PC-9 (cell line): Measurements from ENCODE around the gene TMEM235. TPM values are rescaled to one million over a fixed set of nuclear protein-coding genes. Genes with fewer than 3 reads are reported as not detected.

ENCODE experiments used
- BruUV-seq: library from RNA; stranded (reverse); fragments of 400-500 nt; replicated peaks from 2 replicates; lab custom pipeline; 2021; lab: Mats Ljungman, UMichigan
- CTCF ChIA-PET: fragments of 300-600 bp; sonication (Branson Sonifier 250); formaldehyde crosslinking; loops from one replicate; lab custom pipeline; 2022; ENCODE audit warnings: antibody characterized with exemption; lab: Charles Lee
- POLR2A ChIA-PET: fragments of 300-600 bp; sonication (Branson Sonifier 250); formaldehyde crosslinking; loops from one replicate; lab custom pipeline; 2022; ENCODE audit warnings: antibody characterized with exemption; ENCODE audit not compliant: unreplicated experiment; lab: Charles Lee
- DNase-seq, 2 experiments: peaks; one replicate each; pipeline versions ENCODE4 v3.0.0 to v3.0.0-alpha.2; 2015 to 2022; ENCODE audit warnings: mixed read lengths in 1 of 2
- H2AFZ ChIP-seq: fragments of 200-600 bp; sonication (generic); 2 replicates; pipeline ENCODE4 v1.8.1; 2017; ENCODE audit warnings: antibody characterized with exemption
- H3F3A ChIP-seq: fragments of 200-600 bp; sonication (generic); 2 replicates; pipeline ENCODE4 v1.8.1; 2017; ENCODE audit warnings: antibody characterized with exemption, mild to moderate bottlenecking, low read depth; ENCODE audit not compliant: insufficient read depth
- H3K27ac ChIP-seq: fragments of 200-600 bp; sonication (generic); 2 replicates; pipeline ENCODE4 v1.6.1; 2016; ENCODE audit warnings: mixed run types
- H3K27me3 ChIP-seq: fragments of 200-600 bp; sonication (generic); 2 replicates; pipeline ENCODE4 v1.6.1; 2016; ENCODE audit warnings: low read depth, mixed run types; ENCODE audit not compliant: insufficient read depth
- H3K36me3 ChIP-seq: fragments of 200-600 bp; sonication (generic); 2 replicates; pipeline ENCODE4 v1.6.1; 2016; ENCODE audit warnings: low read depth, mixed run types
- H3K4me1 ChIP-seq: fragments of 200-600 bp; sonication (generic); replicated peaks from 2 replicates; pipeline ENCODE4 v1.6.1; 2016; ENCODE audit warnings: mixed run types; ENCODE audit not compliant: insufficient read depth
- H3K4me2 ChIP-seq: fragments of 200-600 bp; sonication (generic); 2 replicates; pipeline ENCODE4 v1.6.1; 2017; ENCODE audit warnings: mixed run types
- H3K4me3 ChIP-seq: fragments of 200-600 bp; sonication (generic); 2 replicates; pipeline ENCODE4 v1.6.1; 2016; ENCODE audit warnings: mixed run types
- H3K79me2 ChIP-seq: fragments of 200-600 bp; sonication (generic); 2 replicates; pipeline ENCODE4 v1.6.1; 2017; ENCODE audit warnings: low read depth, mixed run types
- H3K9me2 ChIP-seq: fragments of 200-600 bp; sonication (generic); 2 replicates; pipeline ENCODE4 v1.8.1; 2017; ENCODE audit warnings: mild to moderate bottlenecking; ENCODE audit not compliant: insufficient read depth
- H3K9me3 ChIP-seq: fragments of 200-600 bp; sonication (generic); 2 replicates; pipeline ENCODE4 v1.8.1; 2016; ENCODE audit warnings: low read depth; ENCODE audit not compliant: insufficient read depth
- H4K20me1 ChIP-seq: fragments of 200-600 bp; sonication (generic); 2 replicates; pipeline ENCODE4 v1.8.1; 2017; ENCODE audit not compliant: insufficient read depth
- CTCF ChIP-seq: fragments of 200-600 bp; sonication (generic); conservative IDR thresholded peaks from 2 replicates; pipeline ENCODE4 v1.6.1; 2017; ENCODE audit warnings: mixed run types, antibody characterized with exemption, mild to moderate bottlenecking, moderate library complexity
- EZH2 ChIP-seq: fragments of 200-600 bp; sonication (generic); IDR thresholded peaks from 2 replicates; pipeline ENCODE4 v1.8.0; 2017; ENCODE audit warnings: antibody characterized with exemption, low read depth
- intact Hi-C: fragments of 100-400 bp; cut with micrococcal nuclease; formaldehyde crosslinking; loops from one replicate; pipeline ENCODE4 v1.10.0; 2022; ENCODE audit not compliant: unreplicated experiment
- total RNA-seq: library from RNA; stranded (reverse); gene quantifications from 2 replicates; pipeline ENCODE4 v1.2.3, GENCODE V29; 2021

TMEM235 gene
- total RNA-seq, 1 experiment from 2014 or later = not detected

GRCh38 chr17:78240839-78241238, 9.4 kb downstream of the TMEM235 start:
- Histone ChIP-seq H3K27me3 (no peaks in the 10 kb centered on the region), H3K4me2 (no peak overlapping the region), H3F3A (no peaks in the 10 kb centered on the region), H4K20me1 (no peaks in the 10 kb centered on the region), H3K4me1 (no peaks in the 10 kb centered on the region), H3K4me3 (no peak overlapping the region), H3K9me2 (no peaks in the 10 kb centered on the region), H3K79me2 (no peaks in the 10 kb centered on the region), H2AFZ (no peak overlapping the region), H3K36me3 (no peaks in the 10 kb centered on the region), H3K9me3 (no peaks in the 10 kb centered on the region), H3K27ac (no peak overlapping the region)
- ChIA-PET POLR2A (no interaction called here), CTCF (no interaction called here)
- intact Hi-C loops = no loop called here
- TF ChIP-seq CTCF (no peak), EZH2 (no peak)
- BruUV-seq = no TSS peak
- DNase-seq = no peak

- H3K79me2 ChIP-seq = no peaks in the 10 kb centered on the region
- CTCF ChIA-PET = no interaction called here
- TF ChIP-seq CTCF = no peak
- TF ChIP-seq EZH2 = no peak
- H2AFZ ChIP-seq = no peak overlapping the region
- no peak overlapping the region for H3K27ac ChIP-seq
- H3K9me2 ChIP-seq = no peaks in the 10 kb centered on the region
- intact Hi-C loops = no loop called here
- POLR2A ChIA-PET = interaction anchor here (0.9 kb wide), 1 partner anchor 66 kb away, joined by 4 read pairs; no protein-coding TSS in a partner anchor
- no peaks in the 10 kb centered on the region for H3K27me3 ChIP-seq
- no peaks in the 10 kb centered on the region for H3K36me3 ChIP-seq
- H3K4me1 ChIP-seq = no peaks in the 10 kb centered on the region
- no peak overlapping the region for H3K4me3 ChIP-seq
- H3F3A ChIP-seq = no peaks in the 10 kb centered on the region
- no TSS peak for BruUV-seq
- H3K9me3 ChIP-seq = no peaks in the 10 kb centered on the region
- DNase-seq = no peak
- no peaks in the 10 kb centered on the region for H4K20me1 ChIP-seq
- H3K4me2 ChIP-seq = no peak overlapping the region
Observed at GRCh38 chr17:78241277-78242023, 10.0 kb downstream of the TMEM235 start.

- H3K9me2 ChIP-seq = no peaks in the 10 kb centered on the region
- TF ChIP-seq CTCF = no peak
- TF ChIP-seq EZH2 = no peak
- CTCF ChIA-PET = no interaction called here
- intact Hi-C loops = no loop called here
- H3K4me1 ChIP-seq = no peaks in the 10 kb centered on the region
- no peak overlapping the region for H3K4me2 ChIP-seq
- no peaks in the 10 kb centered on the region for H3K27me3 ChIP-seq
- no peaks in the 10 kb centered on the region for H3K36me3 ChIP-seq
- H3K79me2 ChIP-seq = no peaks in the 10 kb centered on the region
- BruUV-seq = no TSS peak
- DNase-seq = no peak
- H3F3A ChIP-seq = no peaks in the 10 kb centered on the region
- H3K27ac ChIP-seq = no peak overlapping the region
- no peak overlapping the region for H2AFZ ChIP-seq
- H4K20me1 ChIP-seq = no peaks in the 10 kb centered on the region
- no peaks in the 10 kb centered on the region for H3K9me3 ChIP-seq
- H3K4me3 ChIP-seq = no peak overlapping the region
- POLR2A ChIA-PET = interaction anchor here (0.9 kb wide), 1 partner anchor 65 kb away, joined by 4 read pairs; no protein-coding TSS in a partner anchor
Observed at GRCh38 chr17:78242024-78242742, 10.8 kb downstream of the TMEM235 start.
